ENCODE measurements around the gene ANAPC5.
"Not testable (repeated sequence)": the region's sequence is repeated elsewhere in the genome, so short reads cannot be mapped to it uniquely, and the experiment has no call there.

The ANAPC5 gene

GRCh38 chr12:121351820-121352681 lies at the start of gene ANAPC5:
ANAPC5 (minus strand) TSS chr12:121352411; CDS start chr12:121352340, 71 bp downstream.
- DNase-seq = peak; percentile 100

GRCh38 chr12:121400332-121401139 lies 48.3 kb upstream of the ANAPC5 start:
- peak; percentile 33 to 61 for DNase-seq

DNA sequence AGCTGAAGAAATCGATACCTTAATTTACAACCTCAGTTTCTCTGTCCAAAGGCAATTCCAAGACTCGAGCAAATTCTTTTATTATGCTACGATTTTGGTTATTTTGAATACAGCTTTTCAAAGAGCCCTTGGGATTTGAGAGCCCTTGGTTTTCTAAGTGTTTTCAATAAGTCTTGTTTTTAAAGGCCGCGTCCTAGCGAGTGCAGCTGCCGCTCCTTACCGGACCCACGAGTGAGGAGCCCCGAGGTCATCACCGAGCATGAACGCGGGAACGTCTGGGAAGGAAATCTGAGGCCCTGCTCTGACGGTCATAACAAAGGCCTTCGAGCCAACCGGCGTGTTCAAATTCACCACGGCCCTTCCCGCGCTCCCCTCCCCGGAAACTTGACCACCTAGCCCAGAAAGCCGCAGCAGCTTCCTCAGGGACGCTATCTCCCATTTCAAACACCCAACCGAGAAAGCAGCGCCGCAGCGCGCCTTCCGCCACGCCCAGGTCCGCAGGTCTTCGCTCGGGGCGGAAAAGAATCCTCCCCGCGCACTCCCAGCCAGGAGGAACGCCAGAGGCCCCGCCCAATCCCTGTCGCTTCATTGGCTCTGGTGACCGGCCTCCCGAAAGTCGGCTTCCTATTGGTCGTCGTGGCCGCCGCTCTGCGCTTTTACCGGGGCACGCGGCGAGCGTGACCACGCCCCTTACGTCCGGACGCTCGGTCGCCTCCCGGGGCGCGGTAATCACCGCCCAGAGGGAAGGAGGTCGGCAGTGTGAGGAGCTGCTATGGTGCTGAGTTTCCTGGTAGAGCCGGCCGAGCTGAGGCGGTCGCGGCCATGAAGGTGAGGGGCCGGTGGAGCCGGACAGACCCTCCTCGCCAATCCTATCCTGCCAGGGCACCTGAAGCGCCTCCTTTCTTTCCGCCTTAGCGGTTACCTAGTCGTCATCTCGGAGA lies 47.5 kb upstream of the ANAPC5 start, which contains the start of gene RNF34:
Gene RNF34 (plus strand): TSS at position 728 of the 941 bp plus-strand sequence. CDS start 95 bp downstream, at position 823.
- DNase-seq = peak; percentile 98

DNA sequence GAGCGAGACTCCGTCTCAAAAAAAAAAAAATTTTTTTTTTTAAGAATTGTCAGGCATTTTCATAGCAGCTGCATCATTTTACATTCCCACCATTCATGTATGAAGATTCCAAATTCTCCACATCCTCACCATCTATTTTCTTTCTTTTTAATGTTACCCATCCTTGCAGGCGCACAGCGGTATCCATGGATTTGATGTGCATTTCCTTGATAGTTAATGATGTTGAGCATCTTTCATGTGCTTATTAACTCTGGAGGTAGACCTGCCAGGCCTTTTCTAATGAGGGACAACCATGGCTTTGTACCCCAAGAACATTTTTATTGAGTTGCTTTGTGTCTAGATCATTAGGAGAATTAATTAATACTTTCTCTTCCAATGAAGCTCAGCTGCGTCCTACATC lies 46.1 kb upstream of the ANAPC5 start:
- DNase-seq = no peak

DNA sequence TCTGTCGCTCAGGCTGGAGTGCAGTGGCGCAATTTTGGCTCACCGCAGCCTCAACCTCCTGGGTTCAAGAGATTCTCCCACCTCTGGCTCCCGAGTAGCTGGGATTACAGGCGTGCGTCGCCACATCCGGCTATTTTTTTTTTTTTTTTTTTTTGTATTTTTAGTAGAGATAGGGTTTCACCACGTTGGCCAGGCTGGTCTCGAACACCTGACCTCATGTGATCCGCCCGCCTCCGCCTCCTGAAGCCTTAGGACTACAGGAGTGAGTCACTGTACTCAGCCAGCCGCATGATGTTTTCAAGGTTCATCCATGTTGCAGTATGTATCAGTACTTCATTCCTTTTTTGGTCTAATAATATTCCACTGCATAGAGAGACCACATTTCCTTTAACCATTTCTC lies 45.3 kb upstream of the ANAPC5 start:
- no peak for DNase-seq

GRCh38 chr12:121392325-121392716 lies 40.1 kb upstream of the ANAPC5 start:
- no peak for DNase-seq

GRCh38 chr12:121391619-121392324 lies 39.6 kb upstream of the ANAPC5 start:
- DNase-seq = no peak

DNA sequence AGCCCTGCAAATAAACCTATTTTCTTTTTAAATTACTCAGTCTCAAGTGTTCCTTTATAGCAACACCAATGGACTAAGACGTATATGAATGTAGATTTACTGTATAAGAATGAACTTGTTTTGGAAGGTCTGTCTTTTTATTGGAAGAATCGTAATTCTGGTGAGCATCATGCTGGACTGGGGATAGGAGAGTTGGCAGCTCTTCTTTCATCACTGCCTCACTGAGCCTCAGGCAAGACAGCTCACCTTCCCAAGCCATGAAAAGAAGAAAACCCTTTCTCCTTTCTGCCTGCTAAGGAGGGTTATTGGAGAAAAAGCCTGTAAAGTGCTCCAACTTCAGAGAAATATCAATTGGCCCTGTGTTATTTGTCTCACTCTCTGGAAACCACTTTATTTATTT lies 38.6 kb upstream of the ANAPC5 start:
- no peak for DNase-seq

GRCh38 chr12:121388421-121388981 lies 36.3 kb upstream of the ANAPC5 start:
- DNase-seq = no peak

GRCh38 chr12:121384891-121385290 lies 32.7 kb upstream of the ANAPC5 start:
- not testable (repeated sequence) for DNase-seq

DNA sequence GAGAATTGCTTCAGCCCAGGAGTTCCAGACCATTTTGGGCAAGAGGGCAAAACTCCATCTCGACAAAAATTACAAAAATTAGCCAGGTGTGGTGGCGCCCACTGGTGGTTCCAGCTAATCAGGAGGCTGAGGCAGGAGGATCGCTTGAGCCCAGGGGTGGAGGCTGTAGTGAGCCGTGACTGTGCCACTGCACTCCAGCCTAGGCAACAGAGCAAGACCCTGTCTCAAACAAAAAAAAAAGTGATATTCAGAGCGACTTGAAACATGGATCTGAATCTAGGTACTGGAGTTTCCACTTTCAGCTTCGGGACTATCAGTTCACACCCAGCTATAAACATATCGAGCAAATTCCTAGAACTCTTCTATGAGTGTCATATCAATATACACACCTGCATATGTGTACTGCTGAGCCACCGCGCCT lies 31.4 kb upstream of the ANAPC5 start:
- DNase-seq = no peak

DNA sequence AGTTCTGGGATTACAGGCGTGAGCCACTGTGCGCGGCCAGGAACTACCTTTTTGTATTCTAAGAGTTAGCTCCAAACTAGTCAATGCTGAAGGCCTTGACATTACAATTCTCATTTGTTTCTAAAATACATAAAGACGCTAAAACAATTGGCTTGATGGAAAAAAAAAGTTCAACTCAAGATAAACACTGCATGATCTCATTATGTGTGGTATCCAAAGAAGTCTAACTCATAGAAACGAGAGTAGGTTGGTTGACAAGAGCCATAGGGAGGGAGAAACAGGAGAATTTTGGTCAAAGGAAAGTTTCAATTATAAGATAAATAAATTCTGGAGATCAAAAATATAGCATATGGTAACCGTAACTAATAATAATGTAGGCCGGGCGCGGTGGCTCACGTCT lies 27.7 kb upstream of the ANAPC5 start:
- DNase-seq = no peak

DNA sequence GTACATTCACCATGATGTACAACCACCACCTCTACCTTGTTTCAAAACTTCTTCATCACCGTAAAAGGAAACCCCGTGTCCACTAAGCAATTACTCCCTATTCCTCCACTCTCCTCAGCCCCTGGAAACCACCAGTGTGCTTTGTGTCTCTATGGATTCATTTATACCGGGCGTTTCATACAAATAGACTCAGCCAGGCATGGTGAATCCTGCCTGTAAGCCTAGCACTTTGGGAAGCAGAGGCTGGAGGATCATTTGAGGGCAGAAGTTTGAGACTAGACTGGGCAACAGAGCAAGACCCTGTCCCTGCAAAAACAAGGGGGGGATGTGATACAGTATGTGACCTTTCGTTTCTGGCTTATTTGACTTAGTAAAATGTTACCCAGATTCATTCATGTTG lies 26.5 kb upstream of the ANAPC5 start:
- DNase-seq = no peak

- DNase-seq = no peak
These were observed 24.8 kb upstream of the ANAPC5 start for GRCh38 chr12:121376754-121377697.

GRCh38 chr12:121374945-121375584 lies 22.9 kb upstream of the ANAPC5 start:
- not testable (repeated sequence) for DNase-seq

- not testable (repeated sequence) for DNase-seq
These were observed 22.1 kb upstream of the ANAPC5 start for GRCh38 chr12:121374336-121374735.

- no peak for DNase-seq
These were observed 21.5 kb upstream of the ANAPC5 start for GRCh38 chr12:121373755-121374154.

GRCh38 chr12:121371404-121371803 lies 19.2 kb upstream of the ANAPC5 start:
- DNase-seq = no peak

DNA sequence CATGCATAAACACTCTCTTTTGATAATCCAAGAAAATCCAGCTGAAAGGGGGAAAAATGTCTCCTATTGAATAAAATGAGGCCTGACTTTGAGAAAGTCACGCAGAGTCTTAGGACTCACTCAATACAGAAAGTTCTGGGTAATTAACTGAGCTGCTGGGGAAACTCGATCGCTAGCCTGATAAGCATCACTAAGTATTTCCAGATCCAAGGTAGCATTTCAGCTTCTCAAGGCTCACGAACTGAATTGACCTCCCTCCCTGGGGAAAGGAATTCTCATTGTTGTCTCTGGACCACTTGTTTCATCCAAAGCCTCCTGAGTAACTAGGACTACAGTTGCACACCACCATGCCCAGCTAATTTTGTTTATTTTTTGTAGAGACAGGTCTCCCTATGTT lies 13.8 kb upstream of the ANAPC5 start:
- DNase-seq = no peak

All from Kasumi-1 (cell line).